ENCODE data around the gene PROCR. TPM values are rescaled to one million over a fixed set of nuclear protein-coding genes. Genes with fewer than 3 reads are reported as not detected.
A peak's percentile ranks its signal among the peaks of the same experiment; 100 is the strongest.
"Not testable (repeated sequence)": the region's sequence is repeated elsewhere in the genome, so short reads cannot be mapped to it uniquely, and the experiment has no call there.

The PROCR gene
- total RNA-seq, 1 donor: 62.2 TPM

DNA sequence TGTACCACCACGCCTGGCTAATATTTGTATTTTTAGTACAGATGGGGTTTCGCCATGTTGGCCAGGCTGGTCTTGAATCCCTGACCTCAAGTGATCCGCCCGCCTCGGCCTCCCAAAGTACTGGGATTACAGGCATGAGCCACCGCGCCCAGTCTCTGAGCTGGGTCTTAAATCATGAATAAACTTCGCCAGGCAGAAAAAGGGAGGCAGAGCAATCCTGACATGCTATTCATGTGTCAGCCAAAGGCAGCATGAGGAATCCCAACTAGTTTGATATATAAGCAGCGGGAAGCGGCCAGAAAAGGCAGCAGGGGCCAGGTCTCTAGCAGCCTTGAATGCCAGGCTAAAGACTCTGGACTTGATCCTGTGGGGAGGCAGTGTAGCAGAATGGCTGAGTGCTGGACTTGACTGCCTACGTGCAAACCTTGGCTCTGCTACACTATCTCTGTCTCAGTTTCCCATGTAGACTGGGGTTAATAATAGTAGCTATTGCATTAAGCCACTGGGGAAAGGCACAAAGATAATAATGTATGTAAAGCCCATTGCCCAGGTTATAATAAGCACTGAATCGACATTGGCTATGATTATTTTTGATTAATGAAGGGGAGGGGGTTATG lies 1.8 kb downstream of the PROCR start:
- H3K4me3 ChIP-seq (ENCODE audit: low read depth, low read length): peak overlapping the region; percentile 47
- TF ChIP-seq CTCF (IDR thresholded peaks at IDR 0.05; ENCODE audit: insufficient read depth, low read length): no peak
- peak; percentile 52 for DNase-seq (ENCODE audit: low read depth)

DNA sequence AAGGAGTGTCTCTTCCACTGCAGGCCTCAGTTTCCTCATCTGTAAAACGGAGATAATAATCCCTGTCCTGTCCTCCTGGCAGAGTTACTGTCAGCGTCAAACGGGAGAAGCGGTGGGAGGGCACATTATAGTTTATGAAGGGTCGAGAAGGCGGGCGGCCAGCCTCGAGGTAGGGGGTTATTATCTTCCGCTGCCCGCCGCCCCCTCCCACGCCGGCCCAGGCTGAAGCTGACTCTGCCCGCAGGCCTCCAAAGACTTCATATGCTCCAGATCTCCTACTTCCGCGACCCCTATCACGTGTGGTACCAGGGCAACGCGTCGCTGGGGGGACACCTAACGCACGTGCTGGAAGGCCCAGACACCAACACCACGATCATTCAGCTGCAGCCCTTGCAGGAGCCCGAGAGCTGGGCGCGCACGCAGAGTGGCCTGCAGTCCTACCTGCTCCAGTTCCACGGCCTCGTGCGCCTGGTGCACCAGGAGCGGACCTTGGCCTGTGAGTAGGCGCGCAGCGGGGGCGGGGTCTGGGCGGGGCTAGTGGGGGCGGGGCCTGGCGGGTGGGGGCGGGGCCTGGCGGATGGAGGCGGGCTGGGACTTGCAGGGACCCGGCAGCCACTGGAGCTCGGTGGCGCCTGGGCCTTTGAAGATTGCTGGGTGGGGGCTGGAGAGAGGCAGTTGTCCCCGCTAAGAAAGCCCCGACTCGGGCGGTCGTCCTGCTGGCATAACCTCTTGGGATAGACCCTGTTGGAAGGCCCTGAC lies 2.8 kb downstream of the PROCR start:
- no peak overlapping the region for H3K4me3 ChIP-seq (ENCODE audit: low read depth, low read length)
- DNase-seq (ENCODE audit: low read depth): no peak
- no peak for TF ChIP-seq CTCF (IDR thresholded peaks at IDR 0.05; ENCODE audit: insufficient read depth, low read length)

GRCh38 chr20:35176132-35176531 lies 4.3 kb downstream of the PROCR start:
- TF ChIP-seq CTCF (IDR thresholded peaks at IDR 0.05; ENCODE audit: insufficient read depth, low read length): no peak
- DNase-seq (ENCODE audit: low read depth): no peak

GRCh38 chr20:35179292-35180212 lies 7.7 kb downstream of the PROCR start:
- DNase-seq (ENCODE audit: low read depth): no peak
- H3K4me3 ChIP-seq (ENCODE audit: low read depth, low read length): no peak overlapping the region
- TF ChIP-seq CTCF (IDR thresholded peaks at IDR 0.05; ENCODE audit: insufficient read depth, low read length): no peak

More at GRCh38 chr20:35176132-35176531, 4.3 kb downstream of the PROCR start:
- H3K4me3 ChIP-seq (ENCODE audit: low read depth, low read length): no peak overlapping the region

DNA sequence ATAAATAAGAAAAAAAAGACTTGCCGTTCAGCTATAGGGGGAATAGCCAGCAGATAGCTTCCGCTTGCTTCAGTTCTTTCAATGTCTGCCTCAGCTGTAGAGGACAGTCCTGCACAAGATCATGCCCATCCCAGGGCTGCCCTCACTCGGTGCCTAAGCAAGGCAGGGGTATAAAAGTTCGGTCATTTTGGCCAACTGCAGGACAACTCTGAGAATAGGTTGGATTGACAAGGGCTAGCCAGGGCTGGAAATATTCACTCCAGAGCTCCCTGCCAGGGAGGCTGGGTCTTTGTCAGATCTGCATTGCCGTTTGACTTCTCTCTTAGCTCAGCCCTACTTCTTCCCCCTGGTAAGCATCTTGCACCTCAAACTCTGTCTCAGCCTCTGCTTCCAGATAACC lies 8.4 kb downstream of the PROCR start:
- H3K4me3 ChIP-seq (ENCODE audit: low read depth, low read length): no peak overlapping the region
- no peak for DNase-seq (ENCODE audit: low read depth)
- no peak for TF ChIP-seq CTCF (IDR thresholded peaks at IDR 0.05; ENCODE audit: insufficient read depth, low read length)

DNA sequence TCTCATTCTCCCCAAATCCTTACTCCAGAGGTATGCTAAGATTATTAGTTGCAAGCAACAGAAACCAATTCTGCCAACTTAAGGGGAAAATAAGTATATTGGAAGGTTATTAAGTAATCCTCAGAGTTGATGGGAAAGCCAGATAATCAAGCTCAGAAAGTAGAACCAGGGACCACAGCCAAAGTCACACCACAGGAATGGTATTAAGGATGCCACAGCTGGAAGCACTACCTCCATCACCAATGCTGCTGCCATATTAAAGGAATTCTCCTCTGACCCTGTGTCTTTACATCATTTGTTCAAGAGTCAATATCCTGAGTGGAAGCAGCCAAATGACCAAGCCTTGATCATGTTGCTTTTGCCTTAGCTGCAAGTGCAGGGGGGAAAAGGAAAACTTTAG lies 9.9 kb downstream of the PROCR start:
- DNase-seq (ENCODE audit: low read depth): peak; percentile 30
- no peak overlapping the region for H3K4me3 ChIP-seq (ENCODE audit: low read depth, low read length)
- TF ChIP-seq CTCF (IDR thresholded peaks at IDR 0.05; ENCODE audit: insufficient read depth, low read length): no peak

DNA sequence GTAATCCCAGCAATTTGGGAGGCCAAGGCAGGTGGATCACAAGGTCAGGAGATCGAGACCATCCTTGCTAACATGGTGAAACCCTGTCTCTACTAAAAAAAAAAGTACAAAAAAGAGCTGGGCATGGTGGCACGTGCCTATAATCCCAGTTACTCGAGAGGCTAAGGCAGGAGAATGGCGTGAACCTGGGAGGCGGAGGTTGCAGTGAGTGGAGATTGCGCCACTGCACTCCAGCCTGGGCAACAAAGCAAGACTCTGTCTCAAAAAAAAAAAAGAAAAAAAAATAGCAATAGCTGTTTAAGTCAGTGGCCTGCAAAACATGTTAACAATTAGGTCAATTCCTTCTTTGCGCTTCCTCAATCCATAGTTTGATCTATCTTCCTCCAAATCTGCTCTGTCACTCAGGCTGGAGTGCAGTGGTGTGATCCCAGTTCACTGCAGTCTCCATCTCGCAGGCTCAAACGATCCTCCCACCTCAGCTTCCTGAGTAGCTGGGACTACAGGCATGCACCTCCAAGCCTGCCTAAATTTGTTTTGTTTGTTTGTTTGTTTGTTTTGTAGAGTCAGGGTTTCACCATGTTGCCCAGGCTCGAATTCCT lies 14.9 kb downstream of the PROCR start:
- not testable (repeated sequence) for DNase-seq (ENCODE audit: low read depth)

More for the DNA sequence above, 14.9 kb downstream of the PROCR start:
- H3K4me3 ChIP-seq (ENCODE audit: low read depth, low read length): not testable (repeated sequence)
